Activated CD4-positive, alpha-beta memory T cell treated with anti-CD3 and anti-CD28 coated beads, Interleukin-2, amount 10 ng/mL, durations not matched to agents 7 days and 5 days (primary cell): ENCODE data around the gene DDI2. TPM values are rescaled to one million over a fixed set of nuclear protein-coding genes. Genes with fewer than 3 reads are reported as not detected.

Experiments used
- CTCF ChIA-PET: fragments of 350-600 bp; sonication (Branson Sonifier 250); formaldehyde crosslinking; loops from one replicate; lab custom pipeline; 2021; ENCODE audit warnings: antibody characterized with exemption, inconsistent platforms; lab: Charles Lee
- POLR2A ChIA-PET: fragments of 350-600 bp; sonication (Branson Sonifier 250); formaldehyde crosslinking; loops from one replicate; lab custom pipeline; 2021; ENCODE audit warnings: antibody characterized with exemption; lab: Charles Lee
- DNase-seq: peaks from one replicate; pipeline ENCODE4 v3.0.0-alpha.2; 2020
- H3K27ac Mint-ChIP-seq: one replicate; pipeline ENCODE4 v1.8.0; 2021; ENCODE audit warnings: mild to moderate bottlenecking, mixed read lengths
- H3K27me3 Mint-ChIP-seq: one replicate; pipeline ENCODE4 v1.8.0; 2021; ENCODE audit warnings: mixed read lengths
- H3K36me3 Mint-ChIP-seq: one replicate; pipeline ENCODE4 v1.8.0; 2021; ENCODE audit warnings: low read depth, mixed read lengths
- H3K4me1 Mint-ChIP-seq: one replicate; pipeline ENCODE4 v1.8.0; 2021; ENCODE audit warnings: mixed read lengths
- H3K4me3 Mint-ChIP-seq: one replicate; pipeline ENCODE4 v1.8.0; 2021; ENCODE audit warnings: mild to moderate bottlenecking, mixed read lengths
- H3K9me3 Mint-ChIP-seq: one replicate; pipeline ENCODE4 v1.8.0; 2021; ENCODE audit warnings: mixed read lengths
- total RNA-seq, 2 experiments: library from RNA; stranded (reverse); gene quantifications; one replicate each; pipeline ENCODE4 v1.2.3, GENCODE V29; 2021

The DDI2 gene
- total RNA-seq, 2 experiments from 2014 or later: 30.5 to 32.7 TPM

- peaks cover 9% of the 10 kb centered on the region for H3K36me3 Mint-ChIP-seq
- no peaks in the 10 kb centered on the region for H3K27me3 Mint-ChIP-seq
- no peaks in the 10 kb centered on the region for H3K9me3 Mint-ChIP-seq
- CTCF ChIA-PET: interaction anchor here (0.7 to 1.3 kb wide), 3 partner anchors 12 to 69 kb away, joined by 3 to 6 read pairs (median 3); no protein-coding TSS in a partner anchor
- peak overlapping the region; percentile 94 for H3K27ac Mint-ChIP-seq
- H3K4me3 Mint-ChIP-seq: peak overlapping the region; percentile 94
- POLR2A ChIA-PET: interaction anchor here (1.2 to 4.1 kb wide), 5 partner anchors 13 to 90 kb away, joined by 4 to 46 read pairs (median 9); partner anchors contain the start of gene DNAJC16
- no peak for DNase-seq
- H3K4me1 Mint-ChIP-seq: peaks cover 40% of the 10 kb centered on the region
Observed at GRCh38 chr1:15616373-15617172, 685 bp upstream of the DDI2 start.

- ChIA-PET POLR2A (interaction anchor here (0.6 to 4.1 kb wide), 22 partner anchors 9 to 750 kb away, joined by 3 to 46 read pairs (median 4); partner anchors contain the start of genes DNAJC16, SPEN and ZBTB17), CTCF (interaction anchor here (0.8 to 1.0 kb wide), 4 partner anchors 9 to 20 kb away, joined by 3 to 4 read pairs (median 4); no protein-coding TSS in a partner anchor)
- Mint-ChIP-seq H3K4me3 (peak overlapping the region; percentile 94), H3K27ac (peak overlapping the region; percentile 94), H3K36me3 (peaks cover 16% of the 10 kb centered on the region), H3K27me3 (no peaks in the 10 kb centered on the region), H3K4me1 (peaks cover 52% of the 10 kb centered on the region), H3K9me3 (no peaks in the 10 kb centered on the region)
- DNase-seq: no peak
Observed at GRCh38 chr1:15618077-15618654, 908 bp downstream of the DDI2 start.

- ChIA-PET CTCF (interaction anchor here (0.8 to 0.9 kb wide), 2 partner anchors 8 to 21 kb away, joined by 3 to 4 read pairs; no protein-coding TSS in a partner anchor), POLR2A (interaction anchor here (0.5 to 4.1 kb wide), 15 partner anchors 8 to 357 kb away, joined by 3 to 46 read pairs (median 5); partner anchors contain the start of genes DNAJC16, SPEN and ZBTB17)
- H3K4me1 Mint-ChIP-seq: peaks cover 52% of the 10 kb centered on the region
- H3K36me3 Mint-ChIP-seq: peaks cover 16% of the 10 kb centered on the region
- H3K9me3 Mint-ChIP-seq: no peaks in the 10 kb centered on the region
- DNase-seq: no peak
- H3K4me3 Mint-ChIP-seq: peak overlapping the region; percentile 94
- H3K27me3 Mint-ChIP-seq: no peaks in the 10 kb centered on the region
- H3K27ac Mint-ChIP-seq: peak overlapping the region; percentile 94
Observed at GRCh38 chr1:15618655-15619525, 1.6 kb downstream of the DDI2 start.

- Mint-ChIP-seq H3K27ac (peak overlapping the region; percentile 64), H3K36me3 (peaks cover 20% of the 10 kb centered on the region), H3K4me3 (no peak overlapping the region), H3K9me3 (no peaks in the 10 kb centered on the region), H3K27me3 (no peaks in the 10 kb centered on the region), H3K4me1 (peaks cover 57% of the 10 kb centered on the region)
- no peak for DNase-seq
- ChIA-PET POLR2A (interaction anchor here (3.0 kb wide), 1 partner anchor 41 kb away, joined by 27 read pairs; no protein-coding TSS in a partner anchor), CTCF (interaction anchor here (0.6 kb wide), 1 partner anchor 206 kb away, joined by 7 read pairs; no protein-coding TSS in a partner anchor)
Observed at GRCh38 chr1:15620155-15620545, 2.9 kb downstream of the DDI2 start.

GRCh38 chr1:15620902-15621682 is 3.8 kb downstream of the DDI2 start:
- DNase-seq: no peak
- Mint-ChIP-seq H3K27me3 (no peaks in the 10 kb centered on the region), H3K4me1 (peaks cover 58% of the 10 kb centered on the region), H3K4me3 (no peak overlapping the region), H3K9me3 (no peaks in the 10 kb centered on the region), H3K36me3 (peaks cover 22% of the 10 kb centered on the region), H3K27ac (no peak overlapping the region)
- POLR2A ChIA-PET: no interaction called here
- CTCF ChIA-PET: interaction anchor here (0.6 kb wide), 1 partner anchor 205 kb away, joined by 7 read pairs; no protein-coding TSS in a partner anchor

- H3K9me3 Mint-ChIP-seq: no peaks in the 10 kb centered on the region
- no peaks in the 10 kb centered on the region for H3K27me3 Mint-ChIP-seq
- no peak for DNase-seq
- H3K4me1 Mint-ChIP-seq: peaks cover 58% of the 10 kb centered on the region
- ChIA-PET CTCF (interaction anchor here (0.6 to 0.7 kb wide), 2 partner anchors 76 to 283 kb away, joined by 3 to 5 read pairs; no protein-coding TSS in a partner anchor), POLR2A (no interaction called here)
- H3K36me3 Mint-ChIP-seq: peaks cover 31% of the 10 kb centered on the region
- no peak overlapping the region for H3K4me3 Mint-ChIP-seq
- no peak overlapping the region for H3K27ac Mint-ChIP-seq
Observed at GRCh38 chr1:15621975-15622374, 4.7 kb downstream of the DDI2 start.

GRCh38 chr1:15622712-15623373 is 5.6 kb downstream of the DDI2 start:
- H3K27me3 Mint-ChIP-seq: no peaks in the 10 kb centered on the region
- H3K4me3 Mint-ChIP-seq: no peak overlapping the region
- peaks cover 39% of the 10 kb centered on the region for H3K36me3 Mint-ChIP-seq
- CTCF ChIA-PET: interaction anchor here (0.7 kb wide), 2 partner anchors 77 to 223 kb away, joined by 5 read pairs; no protein-coding TSS in a partner anchor
- DNase-seq: no peak
- H3K4me1 Mint-ChIP-seq: peaks cover 64% of the 10 kb centered on the region
- POLR2A ChIA-PET: interaction anchor here (0.6 kb wide), 1 partner anchor 74 kb away, joined by 3 read pairs; no protein-coding TSS in a partner anchor
- H3K9me3 Mint-ChIP-seq: no peaks in the 10 kb centered on the region
- no peak overlapping the region for H3K27ac Mint-ChIP-seq

GRCh38 chr1:15623435-15623834 is 6.2 kb downstream of the DDI2 start:
- CTCF ChIA-PET: interaction anchor here (0.7 kb wide), 1 partner anchor 224 kb away, joined by 5 read pairs; no protein-coding TSS in a partner anchor
- no peak overlapping the region for H3K4me3 Mint-ChIP-seq
- H3K27me3 Mint-ChIP-seq: no peaks in the 10 kb centered on the region
- peaks cover 39% of the 10 kb centered on the region for H3K36me3 Mint-ChIP-seq
- no peak overlapping the region for H3K27ac Mint-ChIP-seq
- POLR2A ChIA-PET: no interaction called here
- DNase-seq: no peak
- H3K4me1 Mint-ChIP-seq: peaks cover 65% of the 10 kb centered on the region
- no peaks in the 10 kb centered on the region for H3K9me3 Mint-ChIP-seq

- H3K27ac Mint-ChIP-seq: no peak overlapping the region
- CTCF ChIA-PET: no interaction called here
Observed at GRCh38 chr1:15624133-15624714, 7.0 kb downstream of the DDI2 start.

GRCh38 chr1:15625056-15625917 is 8.0 kb downstream of the DDI2 start:
- Mint-ChIP-seq H3K4me1 (peaks cover 49% of the 10 kb centered on the region), H3K9me3 (no peaks in the 10 kb centered on the region), H3K27ac (no peak overlapping the region), H3K4me3 (no peak overlapping the region), H3K27me3 (no peaks in the 10 kb centered on the region), H3K36me3 (peaks cover 45% of the 10 kb centered on the region)
- DNase-seq: no peak
- ChIA-PET CTCF (no interaction called here), POLR2A (no interaction called here)

More at GRCh38 chr1:15624133-15624714, 7.0 kb downstream of the DDI2 start:
- DNase-seq: no peak
- Mint-ChIP-seq H3K27me3 (no peaks in the 10 kb centered on the region), H3K4me3 (no peak overlapping the region), H3K36me3 (peaks cover 41% of the 10 kb centered on the region), H3K9me3 (no peaks in the 10 kb centered on the region), H3K4me1 (peaks cover 58% of the 10 kb centered on the region)
- POLR2A ChIA-PET: no interaction called here
